ENCODE data around the gene HMCES.

The HMCES gene

DNA sequence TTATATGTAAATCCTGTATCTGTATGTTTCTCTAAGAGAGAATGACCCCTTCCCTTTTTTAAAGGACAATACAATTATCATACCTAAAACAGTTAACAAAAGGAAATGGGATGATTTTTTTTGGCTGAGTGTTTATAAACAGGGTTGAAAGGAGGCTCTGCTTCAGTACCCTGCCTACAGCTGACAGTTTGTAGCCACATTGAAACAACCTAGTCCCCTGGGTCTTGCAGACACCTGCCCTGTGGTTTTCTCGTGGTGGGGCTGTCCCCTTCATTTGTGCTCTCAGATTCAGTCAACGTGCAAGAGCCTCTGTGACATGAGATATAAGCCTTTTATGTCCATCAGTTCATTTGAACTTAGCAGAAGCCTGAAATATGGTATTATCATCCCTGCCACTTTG, 2.3 kb upstream of the HMCES start:
- POLR2A ChIA-PET, result interaction anchor here (1.2 kb wide), 1 partner anchor 40 kb away, joined by 5 read pairs; a partner anchor contains a TSS

DNA sequence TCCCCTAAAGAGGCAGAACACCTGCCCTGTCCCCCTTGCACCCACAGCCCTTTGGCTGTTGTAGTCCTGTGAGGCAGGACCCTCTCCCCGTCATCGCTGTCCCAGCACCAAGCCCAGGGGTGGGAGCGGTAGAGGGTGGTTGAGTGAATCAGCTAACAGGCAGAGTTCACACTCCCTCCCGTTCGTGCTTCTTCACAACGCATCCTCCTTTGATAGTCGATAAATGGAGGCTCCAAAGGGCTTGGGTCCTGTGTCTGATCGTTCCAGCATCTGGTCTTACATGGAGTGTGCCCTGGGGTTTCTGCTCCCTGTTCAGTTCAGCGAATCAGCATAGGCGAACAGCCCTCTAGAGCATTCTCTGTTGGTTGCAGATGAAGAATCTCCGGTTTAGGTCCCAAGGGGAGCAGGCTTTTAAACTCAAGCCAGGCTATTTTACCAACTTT, 820 bp upstream of the HMCES start:
- Histone ChIP-seq H3K9me3 (ENCODE audit: control insufficient read depth, insufficient read depth, low read depth, low read length) (no peaks in the 10 kb centered on the region), H3K27ac (ENCODE audit: extremely low read depth, low read depth, low read length) (peak overlapping the region; percentile 91), H3K4me3 (ENCODE audit: low read depth, low read length) (no peak overlapping the region), H3K36me3 (ENCODE audit: control insufficient read depth in 2 of 2, insufficient read depth in 1 of 2, low read length in 2 of 2) (peaks cover 17 to 64% of the 10 kb centered on the region in 2 experiments), H3K4me1 (ENCODE audit: control insufficient read depth, insufficient read depth, low read length) (peaks cover 4% of the 10 kb centered on the region)
- ChIA-PET CTCF (interaction anchor here (1.2 kb wide), 1 partner anchor 32 kb away, joined by 6 read pairs; no protein-coding TSS in a partner anchor), POLR2A (interaction anchor here (0.6 to 3.5 kb wide), 3 partner anchors 37 to 117 kb away, joined by 3 to 42 read pairs (median 3); a partner anchor contains a TSS)
- TF ChIP-seq SP7 (tag by site-specific recombination; IDR thresholded peaks at IDR 0.05), result no peak
- no peak for TF ChIP-seq ZNF146 (tag by site-specific recombination; IDR thresholded peaks at IDR 0.05)
- TF ChIP-seq ZFHX2 (tag by site-specific recombination; conservative IDR thresholded peaks at IDR 0.05), result no peak
- no peak for TF ChIP-seq ZNF843 (tag by site-specific recombination; IDR thresholded peaks at IDR 0.05)
- TF ChIP-seq ZNF529 (tag by site-specific recombination; IDR thresholded peaks at IDR 0.05; ENCODE audit: insufficient replicate concordance), result no peak
- TF ChIP-seq ZNF221 (tag by site-specific recombination; IDR thresholded peaks at IDR 0.05; ENCODE audit: borderline replicate concordance), result no peak
- TF ChIP-seq, protein P1, sequence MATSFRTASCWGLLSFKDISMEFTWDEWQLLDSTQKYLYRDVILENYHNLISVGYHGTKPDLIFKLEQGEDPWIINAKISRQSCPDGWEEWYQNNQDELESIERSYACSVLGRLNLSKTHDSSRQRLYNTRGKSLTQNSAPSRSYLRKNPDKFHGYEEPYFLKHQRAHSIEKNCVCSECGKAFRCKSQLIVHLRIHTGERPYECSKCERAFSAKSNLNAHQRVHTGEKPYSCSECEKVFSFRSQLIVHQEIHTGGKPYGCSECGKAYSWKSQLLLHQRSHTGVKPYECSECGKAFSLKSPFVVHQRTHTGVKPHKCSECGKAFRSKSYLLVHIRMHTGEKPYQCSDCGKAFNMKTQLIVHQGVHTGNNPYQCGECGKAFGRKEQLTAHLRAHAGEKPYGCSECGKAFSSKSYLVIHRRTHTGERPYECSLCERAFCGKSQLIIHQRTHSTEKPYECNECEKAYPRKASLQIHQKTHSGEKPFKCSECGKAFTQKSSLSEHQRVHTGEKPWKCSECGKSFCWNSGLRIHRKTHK (tag by site-specific recombination; IDR thresholded peaks at IDR 0.05), result no peak
- TF ChIP-seq, protein P2, sequence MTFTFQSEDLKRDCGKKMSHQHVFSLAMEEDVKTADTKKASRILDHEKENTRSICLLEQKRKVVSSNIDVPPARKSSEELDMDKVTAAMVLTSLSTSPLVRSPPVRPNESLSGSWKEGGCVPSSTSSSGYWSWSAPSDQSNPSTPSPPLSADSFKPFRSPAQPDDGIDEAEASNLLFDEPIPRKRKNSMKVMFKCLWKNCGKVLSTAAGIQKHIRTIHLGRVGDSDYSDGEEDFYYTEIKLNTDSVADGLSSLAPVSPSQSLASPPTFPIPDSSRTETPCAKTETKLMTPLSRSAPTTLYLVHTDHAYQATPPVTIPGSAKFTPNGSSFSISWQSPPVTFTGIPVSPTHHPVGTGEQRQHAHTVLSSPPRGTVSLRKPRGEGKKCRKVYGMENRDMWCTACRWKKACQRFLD (tag by site-specific recombination; IDR thresholded peaks at IDR 0.05), result no peak

More for the DNA sequence above, 2.3 kb upstream of the HMCES start:
- Histone ChIP-seq H3K4me3 (ENCODE audit: low read depth, low read length) (no peak overlapping the region), H3K9me3 (ENCODE audit: control insufficient read depth, insufficient read depth, low read depth, low read length) (no peaks in the 10 kb centered on the region), H3K4me1 (ENCODE audit: control insufficient read depth, insufficient read depth, low read length) (peaks cover 4% of the 10 kb centered on the region), H3K27ac (ENCODE audit: extremely low read depth, low read depth, low read length) (no peak overlapping the region), H3K36me3 (ENCODE audit: control insufficient read depth in 2 of 2, insufficient read depth in 1 of 2, low read length in 2 of 2) (peaks cover 17 to 75% of the 10 kb centered on the region in 2 experiments)
- TF ChIP-seq ZNF202 (tag by site-specific recombination; IDR thresholded peaks at IDR 0.05; ENCODE audit: borderline replicate concordance) (no peak), ZNF175 (tag by site-specific recombination; IDR thresholded peaks at IDR 0.05) (no peak), SETDB1 (IDR thresholded peaks at IDR 0.05; ENCODE audit: insufficient read length, low read length) (no peak), ZNF2 (tag by site-specific recombination; IDR thresholded peaks at IDR 0.05) (no peak), ZNF266 (tag by site-specific recombination; IDR thresholded peaks at IDR 0.05; ENCODE audit: low read depth) (no peak), ZBTB7A (tag by site-specific recombination; IDR thresholded peaks at IDR 0.05; ENCODE audit: low read depth) (no peak), ZNF157 (tag by site-specific recombination; IDR thresholded peaks at IDR 0.05) (no peak), SCRT2 (tag by site-specific recombination; IDR thresholded peaks at IDR 0.05) (no peak), RBAK (tag by site-specific recombination; IDR thresholded peaks at IDR 0.05) (no peak), ZNF837 (tag by site-specific recombination; IDR thresholded peaks at IDR 0.05) (no peak), ZNF555 (tag by site-specific recombination; conservative IDR thresholded peaks at IDR 0.05) (no peak), ZNF670 (tag by site-specific recombination; IDR thresholded peaks at IDR 0.05; ENCODE audit: low read depth) (no peak), REPIN1 (tag by site-specific recombination; IDR thresholded peaks at IDR 0.05; ENCODE audit: low read depth) (no peak), ZSCAN30 (tag by site-specific recombination; IDR thresholded peaks at IDR 0.05) (no peak), ZSCAN16 (tag by site-specific recombination; IDR thresholded peaks at IDR 0.05) (no peak)
- TF ChIP-seq, protein P3, sequence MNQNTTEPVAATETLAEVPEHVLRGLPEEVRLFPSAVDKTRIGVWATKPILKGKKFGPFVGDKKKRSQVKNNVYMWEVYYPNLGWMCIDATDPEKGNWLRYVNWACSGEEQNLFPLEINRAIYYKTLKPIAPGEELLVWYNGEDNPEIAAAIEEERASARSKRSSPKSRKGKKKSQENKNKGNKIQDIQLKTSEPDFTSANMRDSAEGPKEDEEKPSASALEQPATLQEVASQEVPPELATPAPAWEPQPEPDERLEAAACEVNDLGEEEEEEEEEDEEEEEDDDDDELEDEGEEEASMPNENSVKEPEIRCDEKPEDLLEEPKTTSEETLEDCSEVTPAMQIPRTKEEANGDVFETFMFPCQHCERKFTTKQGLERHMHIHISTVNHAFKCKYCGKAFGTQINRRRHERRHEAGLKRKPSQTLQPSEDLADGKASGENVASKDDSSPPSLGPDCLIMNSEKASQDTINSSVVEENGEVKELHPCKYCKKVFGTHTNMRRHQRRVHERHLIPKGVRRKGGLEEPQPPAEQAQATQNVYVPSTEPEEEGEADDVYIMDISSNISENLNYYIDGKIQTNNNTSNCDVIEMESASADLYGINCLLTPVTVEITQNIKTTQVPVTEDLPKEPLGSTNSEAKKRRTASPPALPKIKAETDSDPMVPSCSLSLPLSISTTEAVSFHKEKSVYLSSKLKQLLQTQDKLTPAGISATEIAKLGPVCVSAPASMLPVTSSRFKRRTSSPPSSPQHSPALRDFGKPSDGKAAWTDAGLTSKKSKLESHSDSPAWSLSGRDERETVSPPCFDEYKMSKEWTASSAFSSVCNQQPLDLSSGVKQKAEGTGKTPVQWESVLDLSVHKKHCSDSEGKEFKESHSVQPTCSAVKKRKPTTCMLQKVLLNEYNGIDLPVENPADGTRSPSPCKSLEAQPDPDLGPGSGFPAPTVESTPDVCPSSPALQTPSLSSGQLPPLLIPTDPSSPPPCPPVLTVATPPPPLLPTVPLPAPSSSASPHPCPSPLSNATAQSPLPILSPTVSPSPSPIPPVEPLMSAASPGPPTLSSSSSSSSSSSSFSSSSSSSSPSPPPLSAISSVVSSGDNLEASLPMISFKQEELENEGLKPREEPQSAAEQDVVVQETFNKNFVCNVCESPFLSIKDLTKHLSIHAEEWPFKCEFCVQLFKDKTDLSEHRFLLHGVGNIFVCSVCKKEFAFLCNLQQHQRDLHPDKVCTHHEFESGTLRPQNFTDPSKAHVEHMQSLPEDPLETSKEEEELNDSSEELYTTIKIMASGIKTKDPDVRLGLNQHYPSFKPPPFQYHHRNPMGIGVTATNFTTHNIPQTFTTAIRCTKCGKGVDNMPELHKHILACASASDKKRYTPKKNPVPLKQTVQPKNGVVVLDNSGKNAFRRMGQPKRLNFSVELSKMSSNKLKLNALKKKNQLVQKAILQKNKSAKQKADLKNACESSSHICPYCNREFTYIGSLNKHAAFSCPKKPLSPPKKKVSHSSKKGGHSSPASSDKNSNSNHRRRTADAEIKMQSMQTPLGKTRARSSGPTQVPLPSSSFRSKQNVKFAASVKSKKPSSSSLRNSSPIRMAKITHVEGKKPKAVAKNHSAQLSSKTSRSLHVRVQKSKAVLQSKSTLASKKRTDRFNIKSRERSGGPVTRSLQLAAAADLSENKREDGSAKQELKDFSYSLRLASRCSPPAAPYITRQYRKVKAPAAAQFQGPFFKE (tag by site-specific recombination; IDR thresholded peaks at IDR 0.05; ENCODE audit: borderline replicate concordance), result no peak
- TF ChIP-seq, protein P4, sequence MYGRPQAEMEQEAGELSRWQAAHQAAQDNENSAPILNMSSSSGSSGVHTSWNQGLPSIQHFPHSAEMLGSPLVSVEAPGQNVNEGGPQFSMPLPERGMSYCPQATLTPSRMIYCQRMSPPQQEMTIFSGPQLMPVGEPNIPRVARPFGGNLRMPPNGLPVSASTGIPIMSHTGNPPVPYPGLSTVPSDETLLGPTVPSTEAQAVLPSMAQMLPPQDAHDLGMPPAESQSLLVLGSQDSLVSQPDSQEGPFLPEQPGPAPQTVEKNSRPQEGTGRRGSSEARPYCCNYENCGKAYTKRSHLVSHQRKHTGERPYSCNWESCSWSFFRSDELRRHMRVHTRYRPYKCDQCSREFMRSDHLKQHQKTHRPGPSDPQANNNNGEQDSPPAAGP (tag by site-specific recombination; IDR thresholded peaks at IDR 0.05), result no peak
- TF ChIP-seq, protein P5, sequence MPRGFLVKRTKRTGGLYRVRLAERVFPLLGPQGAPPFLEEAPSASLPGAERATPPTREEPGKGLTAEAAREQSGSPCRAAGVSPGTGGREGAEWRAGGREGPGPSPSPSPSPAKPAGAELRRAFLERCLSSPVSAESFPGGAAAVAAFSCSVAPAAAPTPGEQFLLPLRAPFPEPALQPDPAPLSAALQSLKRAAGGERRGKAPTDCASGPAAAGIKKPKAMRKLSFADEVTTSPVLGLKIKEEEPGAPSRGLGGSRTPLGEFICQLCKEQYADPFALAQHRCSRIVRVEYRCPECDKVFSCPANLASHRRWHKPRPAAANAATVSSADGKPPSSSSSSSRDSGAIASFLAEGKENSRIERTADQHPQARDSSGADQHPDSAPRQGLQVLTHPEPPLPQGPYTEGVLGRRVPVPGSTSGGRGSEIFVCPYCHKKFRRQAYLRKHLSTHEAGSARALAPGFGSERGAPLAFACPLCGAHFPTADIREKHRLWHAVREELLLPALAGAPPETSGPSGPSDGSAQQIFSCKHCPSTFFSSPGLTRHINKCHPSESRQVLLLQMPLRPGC (tag by site-specific recombination; IDR thresholded peaks at IDR 0.05), result no peak
- CTCF ChIA-PET, result interaction anchor here (1.2 kb wide), 1 partner anchor 30 kb away, joined by 6 read pairs; no protein-coding TSS in a partner anchor
